ENCODE data around the gene STAG1.

The STAG1 gene

GRCh38 chr3:136332302-136332701 lies 419.9 kb downstream of the STAG1 start:
- no peak for DNase-seq
- in situ Hi-C loops (cut with MboI; ENCODE audit: low pct_unique_long_range_greater_than_20kb, low sequenced_read_pairs): no loop called here

- in situ Hi-C loops (cut with MboI; ENCODE audit: low pct_unique_long_range_greater_than_20kb, low sequenced_read_pairs): no loop called here
- DNase-seq: no peak
These were observed 421.3 kb downstream of the STAG1 start for GRCh38 chr3:136330900-136331299.

- in situ Hi-C loops (cut with MboI; ENCODE audit: low pct_unique_long_range_greater_than_20kb, low sequenced_read_pairs): no loop called here
- DNase-seq: no peak
These were observed 422.6 kb downstream of the STAG1 start for GRCh38 chr3:136329593-136329992.

- in situ Hi-C loops (cut with MboI; ENCODE audit: low pct_unique_long_range_greater_than_20kb, low sequenced_read_pairs): no loop called here
- no peak for DNase-seq
These were observed 424.5 kb downstream of the STAG1 start for GRCh38 chr3:136327671-136328070.

- in situ Hi-C loops (cut with MboI; ENCODE audit: low pct_unique_long_range_greater_than_20kb, low sequenced_read_pairs): no loop called here
These were observed 425.9 kb downstream of the STAG1 start for GRCh38 chr3:136326316-136326715.

GRCh38 chr3:136311968-136312367 lies 440.2 kb downstream of the STAG1 start:
- DNase-seq: no peak
- in situ Hi-C loops (cut with MboI; ENCODE audit: low pct_unique_long_range_greater_than_20kb, low sequenced_read_pairs): no loop called here

More at GRCh38 chr3:136326316-136326715, 425.9 kb downstream of the STAG1 start:
- DNase-seq: no peak

- in situ Hi-C loops (cut with MboI; ENCODE audit: low pct_unique_long_range_greater_than_20kb, low sequenced_read_pairs): no loop called here
- no peak for DNase-seq
These were observed 440.9 kb downstream of the STAG1 start for GRCh38 chr3:136311261-136311660.

- in situ Hi-C loops (cut with MboI; ENCODE audit: low pct_unique_long_range_greater_than_20kb, low sequenced_read_pairs): no loop called here
- DNase-seq: peak; percentile 82
These were observed 446.3 kb downstream of the STAG1 start for GRCh38 chr3:136305879-136306278.

GRCh38 chr3:136300444-136300843 lies 451.7 kb downstream of the STAG1 start:
- no peak for DNase-seq
- in situ Hi-C loops (cut with MboI; ENCODE audit: low pct_unique_long_range_greater_than_20kb, low sequenced_read_pairs): no loop called here

GRCh38 chr3:136297826-136298225 lies 454.4 kb downstream of the STAG1 start:
- in situ Hi-C loops (cut with MboI; ENCODE audit: low pct_unique_long_range_greater_than_20kb, low sequenced_read_pairs): no loop called here

GRCh38 chr3:136296960-136297359 lies 455.2 kb downstream of the STAG1 start:
- in situ Hi-C loops (cut with MboI; ENCODE audit: low pct_unique_long_range_greater_than_20kb, low sequenced_read_pairs): no loop called here
- DNase-seq: no peak

More at GRCh38 chr3:136297826-136298225, 454.4 kb downstream of the STAG1 start:
- no peak for DNase-seq

- in situ Hi-C loops (cut with MboI; ENCODE audit: low pct_unique_long_range_greater_than_20kb, low sequenced_read_pairs): no loop called here
- DNase-seq: no peak
These were observed 458.0 kb downstream of the STAG1 start for GRCh38 chr3:136294176-136294575.

- in situ Hi-C loops (cut with MboI; ENCODE audit: low pct_unique_long_range_greater_than_20kb, low sequenced_read_pairs): no loop called here
These were observed 458.9 kb downstream of the STAG1 start for GRCh38 chr3:136293279-136293678.

GRCh38 chr3:136292500-136292899 lies 459.7 kb downstream of the STAG1 start:
- in situ Hi-C loops (cut with MboI; ENCODE audit: low pct_unique_long_range_greater_than_20kb, low sequenced_read_pairs): no loop called here
- no peak for DNase-seq

More at GRCh38 chr3:136293279-136293678, 458.9 kb downstream of the STAG1 start:
- DNase-seq: no peak

GRCh38 chr3:136291302-136291701 lies 460.9 kb downstream of the STAG1 start:
- DNase-seq: no peak
- in situ Hi-C loops (cut with MboI; ENCODE audit: low pct_unique_long_range_greater_than_20kb, low sequenced_read_pairs): no loop called here

Data from KBM-7 (cell line).